Measurements from ENCODE around the gene DISP1. TPM values are rescaled to one million over a fixed set of nuclear protein-coding genes. Genes with fewer than 3 reads are reported as not detected.

DISP1 gene
- total RNA-seq, 6 experiments from 2014 or later: 2.8 to 4.0 (median 3.7) TPM

- DNase-seq: no peak
- no peak overlapping the region for H3K27ac Mint-ChIP-seq
Measured at GRCh38 chr1:222769971-222770620, 44.7 kb upstream of the DISP1 start.

DNA sequence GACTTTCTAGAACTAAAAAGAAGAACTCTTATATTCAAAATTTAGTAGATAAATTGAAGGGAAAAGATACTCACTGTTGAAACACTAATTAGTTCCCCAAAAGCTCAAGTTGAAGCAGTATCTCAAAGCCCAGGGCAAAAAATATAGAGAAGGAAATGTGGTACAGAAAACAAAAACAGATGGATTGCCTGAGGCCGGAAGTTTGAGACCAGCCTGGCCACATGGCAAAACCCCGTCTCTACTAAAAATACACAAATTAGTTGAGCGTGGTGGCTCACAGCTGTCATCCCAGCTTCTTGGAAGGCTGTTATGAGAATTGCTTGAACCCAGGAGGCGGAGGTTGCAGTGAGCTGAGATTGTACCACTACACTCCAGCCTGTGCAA is 41.9 kb upstream of the DISP1 start:
- Mint-ChIP-seq H3K27me3 (ENCODE audit: insufficient read depth) (peaks cover 9% of the 10 kb centered on the region), H3K4me3 (no peak overlapping the region), H3K4me1 (ENCODE audit: low read depth) (peaks cover 8% of the 10 kb centered on the region), H3K36me3 (ENCODE audit: low read depth) (peaks cover 17% of the 10 kb centered on the region; the same call in 1 of the 2 replicates), H3K27ac (no peak overlapping the region), H3K9me3 (peaks cover 23% of the 10 kb centered on the region)
- no peak for DNase-seq
- TF ChIP-seq CTCF (IDR thresholded peaks at IDR 0.05): no peak

More at GRCh38 chr1:222769971-222770620, 44.7 kb upstream of the DISP1 start:
- no peak for TF ChIP-seq CTCF (IDR thresholded peaks at IDR 0.05)
- H3K27me3 Mint-ChIP-seq (ENCODE audit: insufficient read depth): peaks cover 19% of the 10 kb centered on the region
- no peak overlapping the region for H3K4me3 Mint-ChIP-seq
- H3K36me3 Mint-ChIP-seq (ENCODE audit: low read depth): peaks cover 17% of the 10 kb centered on the region; the same call in 1 of the 2 replicates
- peaks cover 8% of the 10 kb centered on the region for H3K4me1 Mint-ChIP-seq (ENCODE audit: low read depth)
- H3K9me3 Mint-ChIP-seq: peaks cover 24% of the 10 kb centered on the region

- no peak overlapping the region for H3K4me3 Mint-ChIP-seq
- TF ChIP-seq CTCF (IDR thresholded peaks at IDR 0.05): no peak
- no peaks in the 10 kb centered on the region for H3K9me3 Mint-ChIP-seq
- H3K27me3 Mint-ChIP-seq (ENCODE audit: insufficient read depth): peaks cover 7% of the 10 kb centered on the region
- no peak overlapping the region for H3K27ac Mint-ChIP-seq
- peaks cover 8% of the 10 kb centered on the region for H3K4me1 Mint-ChIP-seq (ENCODE audit: low read depth)
- peak; percentile 11 for DNase-seq
- no peaks in the 10 kb centered on the region for H3K36me3 Mint-ChIP-seq (ENCODE audit: low read depth)
Measured at GRCh38 chr1:222777463-222777862, 37.4 kb upstream of the DISP1 start.

DNA sequence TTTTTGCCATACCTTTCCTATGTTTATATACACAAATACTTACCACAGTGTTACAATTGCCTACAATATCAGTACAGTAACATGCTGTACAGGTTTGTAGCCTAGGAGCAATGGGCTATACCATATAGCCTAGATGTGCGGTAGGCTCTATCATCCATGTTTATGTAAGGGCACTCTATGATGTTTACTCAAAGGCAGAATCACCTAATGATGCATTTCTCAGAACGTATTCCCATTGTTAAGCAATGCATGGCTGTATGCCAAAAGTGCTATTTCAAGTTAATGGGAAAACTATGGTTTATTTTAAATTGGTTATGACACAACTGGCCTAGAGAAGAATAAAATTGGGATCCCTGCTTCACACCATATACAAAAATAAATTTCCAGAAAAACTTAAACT is 36.9 kb upstream of the DISP1 start:
- peaks cover 3% of the 10 kb centered on the region for H3K4me1 Mint-ChIP-seq (ENCODE audit: low read depth)
- no peaks in the 10 kb centered on the region for H3K36me3 Mint-ChIP-seq (ENCODE audit: low read depth)
- DNase-seq: no peak
- H3K27ac Mint-ChIP-seq: no peak overlapping the region
- peaks cover 12% of the 10 kb centered on the region for H3K27me3 Mint-ChIP-seq (ENCODE audit: insufficient read depth)
- H3K4me3 Mint-ChIP-seq: no peak overlapping the region
- H3K9me3 Mint-ChIP-seq: no peaks in the 10 kb centered on the region
- TF ChIP-seq CTCF (IDR thresholded peaks at IDR 0.05): no peak

DNA sequence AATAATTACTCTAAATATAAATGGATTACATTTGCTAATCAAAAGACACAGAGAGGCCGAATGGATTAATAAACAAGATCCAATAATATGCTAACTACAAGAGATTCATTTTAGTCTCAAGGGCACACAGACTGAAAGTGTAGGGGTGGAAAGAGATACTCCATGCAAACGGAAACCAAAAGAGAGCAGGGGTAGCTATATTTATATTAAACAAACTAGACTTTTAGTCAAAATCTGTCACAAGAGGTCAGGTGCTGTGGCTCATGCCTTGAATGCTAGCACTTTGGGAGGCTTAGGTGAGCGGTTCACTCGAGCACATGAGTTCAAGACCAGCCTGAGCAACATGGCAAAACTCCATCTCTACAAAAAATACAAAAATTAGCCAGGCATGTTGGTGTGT is 33.6 kb upstream of the DISP1 start:
- H3K4me1 Mint-ChIP-seq (ENCODE audit: low read depth): peaks cover 8% of the 10 kb centered on the region; the same call in 1 of the 2 replicates
- peaks cover 20% of the 10 kb centered on the region for H3K27me3 Mint-ChIP-seq (ENCODE audit: insufficient read depth)
- no peaks in the 10 kb centered on the region for H3K9me3 Mint-ChIP-seq
- no peaks in the 10 kb centered on the region for H3K36me3 Mint-ChIP-seq (ENCODE audit: low read depth)
- H3K27ac Mint-ChIP-seq: no peak overlapping the region
- no peak overlapping the region for H3K4me3 Mint-ChIP-seq
- no peak for TF ChIP-seq CTCF (IDR thresholded peaks at IDR 0.05)
- DNase-seq: no peak
